HG02938 (cell line): ENCODE results near the gene CCDC122.

Source experiments
- ATAC-seq: cut with Tn5 transposase; IDR thresholded peaks from one replicate; pipeline ENCODE4 v1.9.1; 2021; ENCODE audit warnings: mild to moderate bottlenecking, moderate library complexity; ENCODE audit not compliant: unreplicated experiment

Gene CCDC122

DNA sequence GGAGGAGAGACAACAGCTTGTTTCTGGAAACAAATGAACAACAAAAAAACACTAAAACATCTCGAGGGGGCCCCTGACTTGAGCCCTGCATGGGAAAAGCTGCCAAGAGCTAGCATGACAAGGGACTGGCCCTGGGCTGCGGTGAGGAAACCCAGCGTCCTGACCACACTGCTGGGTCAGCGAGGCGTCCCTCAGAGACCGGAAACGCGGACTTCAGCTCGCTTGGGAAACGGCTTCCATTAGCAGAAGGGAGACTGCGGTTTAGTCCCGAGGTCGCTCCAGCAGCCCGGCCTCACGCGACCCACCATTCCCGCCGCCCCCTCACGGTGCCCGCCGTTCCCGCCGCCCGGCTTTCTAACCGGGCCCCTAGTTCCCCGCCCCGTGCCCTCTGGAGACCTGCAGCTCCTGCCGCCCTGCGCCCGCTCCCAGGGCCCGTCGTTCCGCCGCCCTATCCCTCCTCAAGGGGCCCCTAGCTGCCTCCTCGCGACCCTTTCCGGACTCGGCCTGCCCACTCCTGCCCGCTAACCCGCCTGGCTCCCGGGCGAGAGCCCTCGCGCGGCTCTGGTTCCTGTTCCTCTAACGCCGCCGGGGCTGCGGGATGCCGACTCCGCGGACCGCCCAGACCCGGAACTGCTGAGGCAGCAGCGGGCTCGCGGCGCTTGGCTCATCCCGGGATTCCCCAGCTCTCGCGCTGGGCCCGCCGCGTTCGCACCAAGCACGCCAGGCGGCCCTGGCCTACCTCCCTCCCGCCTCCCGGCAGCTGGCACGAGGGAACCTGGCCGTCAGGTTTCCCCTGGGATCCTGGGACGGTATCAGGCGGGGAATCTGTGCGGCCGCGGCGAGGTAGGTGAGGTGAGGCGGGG lies at the start of gene CCDC122:
TSS of gene CCDC122 (minus strand) at position 849 of the 863 bp plus-strand sequence. CDS start 10,364 bp downstream, outside the sequence.
- ATAC-seq, result peak; percentile 70

DNA sequence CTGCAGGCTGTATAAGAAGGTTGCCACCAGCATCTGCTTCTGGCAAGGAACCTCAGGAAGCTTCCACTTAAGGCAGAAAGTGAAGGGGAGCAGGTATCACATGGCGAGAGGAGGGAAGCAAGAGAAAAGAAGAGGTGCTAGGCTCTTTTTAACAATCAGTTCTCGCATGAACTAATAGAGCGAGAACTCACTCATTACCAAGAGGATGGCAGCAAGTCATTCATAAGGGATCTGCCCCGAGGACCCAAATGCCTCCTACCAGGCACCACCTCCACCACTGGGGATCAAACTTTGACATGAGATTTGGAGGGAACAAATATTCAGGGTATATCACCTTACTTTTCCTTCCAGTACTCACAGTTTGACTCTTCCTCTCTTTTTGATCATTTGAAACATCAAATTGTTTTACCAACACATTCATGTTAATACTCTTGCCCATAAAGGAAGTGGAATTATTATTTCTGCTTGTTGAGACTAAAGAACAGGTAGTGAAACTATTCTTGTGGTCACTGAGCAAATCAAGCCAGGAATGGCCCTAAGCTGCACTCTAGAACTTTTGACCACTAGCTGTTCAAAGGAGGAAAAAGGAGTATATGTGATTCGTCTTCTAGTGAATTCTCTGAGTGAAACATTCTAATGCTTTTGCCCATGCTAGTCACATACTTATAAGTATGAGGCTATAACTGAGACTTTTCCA lies 45.2 kb upstream of the CCDC122 start:
- peak; percentile 88 for ATAC-seq

DNA sequence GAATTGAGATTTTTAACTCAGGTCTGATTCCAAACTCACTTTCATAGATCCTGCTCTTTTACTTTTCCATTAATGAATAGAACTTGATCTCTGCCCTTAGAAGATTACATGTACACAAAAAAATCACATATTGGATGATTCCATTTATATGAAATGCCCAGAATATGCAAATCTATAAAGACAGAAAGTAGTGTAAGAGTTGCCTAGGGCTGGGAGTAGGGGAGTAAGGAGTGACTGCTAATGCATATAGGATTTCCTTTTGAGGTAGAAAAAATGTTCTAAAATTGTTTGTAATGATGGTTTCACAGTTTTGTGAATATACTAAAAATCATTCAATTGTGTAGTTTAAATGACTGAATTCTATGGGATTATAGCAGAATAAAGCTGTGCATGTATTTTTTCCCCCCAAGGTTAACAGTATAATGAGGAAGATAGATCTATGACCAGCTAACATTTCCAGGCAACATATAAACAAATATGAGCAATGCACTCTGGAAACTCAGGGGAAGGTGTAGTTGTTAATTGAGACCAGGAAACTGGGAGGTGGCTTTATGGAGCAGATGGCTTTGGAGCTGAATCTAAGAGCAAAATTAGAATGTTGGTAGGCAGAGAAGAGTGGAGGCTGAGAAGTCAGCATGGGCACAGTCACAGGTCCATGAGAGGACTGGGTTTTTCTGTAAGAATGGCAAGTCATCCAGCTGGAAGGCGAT lies 41.6 kb upstream of the CCDC122 start:
- no peak for ATAC-seq

- ATAC-seq, result no peak
Observed at GRCh38 chr13:43918636-43919035, 39.1 kb upstream of the CCDC122 start.

GRCh38 chr13:43916828-43917227 lies 37.3 kb upstream of the CCDC122 start:
- no peak for ATAC-seq

GRCh38 chr13:43915451-43915850 lies 35.9 kb upstream of the CCDC122 start:
- ATAC-seq, result no peak

DNA sequence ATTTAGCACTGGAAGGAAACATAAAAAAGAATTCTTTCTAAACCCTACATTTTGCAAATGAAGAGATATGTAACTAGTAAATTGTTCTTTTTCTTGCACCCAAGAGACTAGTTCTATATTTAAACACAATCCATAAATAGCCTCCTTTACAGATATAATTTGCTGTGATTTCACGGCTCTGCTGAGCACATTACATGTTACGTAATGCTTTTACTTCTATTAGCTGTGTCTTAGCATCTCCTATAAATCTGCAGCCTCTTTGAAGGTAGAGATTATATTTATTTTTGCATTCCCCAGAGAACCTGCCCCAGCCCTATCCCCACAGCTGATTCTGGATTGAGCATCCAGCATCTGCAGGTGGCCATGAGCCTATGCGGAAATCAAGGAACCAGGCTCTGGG lies 32.3 kb upstream of the CCDC122 start:
- no peak for ATAC-seq

DNA sequence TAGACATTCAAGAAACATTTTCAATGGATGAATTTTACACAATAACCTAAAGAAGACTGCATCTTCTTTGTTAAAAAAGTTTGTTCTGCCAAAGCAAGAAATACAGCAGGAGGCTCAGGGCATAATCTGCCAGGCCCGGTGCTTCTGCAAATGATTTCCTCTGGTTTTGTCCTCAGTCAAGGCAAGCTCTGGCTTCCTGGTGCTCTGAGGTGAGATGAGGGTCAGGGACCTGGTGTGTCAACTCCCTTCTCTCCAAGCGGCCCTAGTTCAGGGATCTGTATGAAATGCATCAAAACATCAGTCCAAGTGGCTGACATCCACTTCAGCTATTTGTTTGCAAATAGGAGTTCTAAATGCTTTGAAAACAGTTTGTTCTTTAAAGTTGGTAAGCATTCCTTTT lies 31.7 kb upstream of the CCDC122 start:
- ATAC-seq, result no peak

DNA sequence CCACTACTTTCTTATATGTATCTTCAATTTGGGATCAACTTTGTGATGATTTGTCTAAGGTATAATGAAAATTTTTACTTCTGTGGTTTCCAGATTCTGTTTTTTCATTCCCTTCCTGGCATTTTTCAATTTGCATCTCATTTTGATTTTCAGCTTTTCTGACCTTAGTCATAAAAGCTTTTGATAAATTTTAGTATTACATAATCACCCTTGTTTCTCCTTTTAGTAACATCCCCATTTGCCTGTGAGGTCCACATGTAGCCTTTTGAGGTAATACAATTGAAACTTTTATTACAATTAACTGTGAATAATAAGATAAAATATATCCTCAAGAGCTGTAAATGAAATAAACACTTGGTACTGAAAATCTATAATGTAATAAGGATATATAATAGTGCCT lies 31.3 kb upstream of the CCDC122 start:
- ATAC-seq, result no peak

GRCh38 chr13:43908156-43909126 lies 28.9 kb upstream of the CCDC122 start:
- ATAC-seq, result no peak

DNA sequence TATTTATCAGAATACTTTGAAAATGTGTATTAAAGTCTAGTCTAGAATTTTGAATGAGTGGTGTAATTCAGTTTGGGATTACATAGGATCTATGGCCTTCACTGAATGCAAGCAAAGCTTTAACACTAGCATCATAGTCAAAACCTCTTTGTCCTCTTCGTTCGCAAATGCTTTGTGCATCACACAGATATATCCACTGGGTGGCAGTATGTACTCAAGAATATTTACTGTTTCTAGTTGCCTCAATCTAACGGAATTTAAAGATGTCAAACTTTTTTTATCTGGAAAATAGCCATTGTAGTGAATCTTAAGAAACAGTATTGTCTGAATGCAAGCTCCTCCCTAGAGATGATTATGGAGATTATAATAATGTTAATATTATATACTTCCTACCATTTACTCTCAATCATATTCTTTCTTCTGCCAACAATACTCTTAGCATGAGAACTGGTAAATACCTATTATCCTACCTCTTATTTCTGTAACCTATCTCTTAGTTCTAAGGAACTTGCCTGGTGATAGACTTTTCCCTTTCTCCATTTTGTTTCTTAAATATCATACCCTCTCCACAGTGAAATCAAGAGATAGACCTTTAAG lies 26.0 kb upstream of the CCDC122 start:
- ATAC-seq, result peak; percentile 52

DNA sequence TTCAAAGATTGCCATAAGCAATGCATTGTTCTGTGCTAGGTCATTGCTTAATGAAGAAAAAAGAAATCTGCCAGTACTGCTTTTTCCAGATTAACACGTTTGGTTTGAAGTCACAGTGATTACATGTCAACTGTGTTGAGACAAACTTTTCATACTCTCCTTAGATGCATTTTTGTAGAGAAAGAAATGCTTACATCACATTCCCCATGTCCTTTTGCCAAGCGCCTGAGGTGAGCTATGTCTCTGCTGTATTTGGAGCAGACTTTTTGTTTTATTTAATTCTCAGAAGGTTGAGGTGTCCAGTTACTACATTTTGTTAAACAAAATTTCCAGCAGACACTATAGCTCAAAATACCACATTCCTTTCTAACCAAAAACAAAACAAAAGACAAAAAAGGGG lies 16.4 kb upstream of the CCDC122 start:
- ATAC-seq, result no peak

- no peak for ATAC-seq
Observed at GRCh38 chr13:43894438-43894837, 14.9 kb upstream of the CCDC122 start.

GRCh38 chr13:43884222-43884621 lies 4.7 kb upstream of the CCDC122 start:
- no peak for ATAC-seq

- ATAC-seq, result no peak
Observed at GRCh38 chr13:43883631-43884030, 4.1 kb upstream of the CCDC122 start.

DNA sequence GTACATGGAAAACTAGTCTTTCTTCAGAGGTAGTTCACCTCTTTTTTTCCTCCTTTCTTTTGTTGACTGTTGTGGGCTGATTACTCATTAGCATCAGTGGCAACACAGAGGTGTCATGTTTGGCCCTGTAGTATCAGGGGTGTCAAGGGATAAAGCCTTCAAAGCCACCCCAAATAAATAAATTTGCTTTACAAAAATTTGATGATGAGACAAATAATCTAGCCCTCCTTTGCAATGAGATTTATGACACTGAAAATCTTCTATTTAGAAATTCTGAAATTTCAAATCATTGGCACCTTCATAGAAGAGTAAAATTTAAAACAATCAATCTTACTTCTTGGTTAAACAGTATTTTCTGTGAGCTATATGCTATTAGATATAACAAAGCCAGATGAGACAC lies 2.0 kb upstream of the CCDC122 start:
- ATAC-seq, result no peak

- ATAC-seq, result no peak
Observed at GRCh38 chr13:43880926-43881325, 1.4 kb upstream of the CCDC122 start.

DNA sequence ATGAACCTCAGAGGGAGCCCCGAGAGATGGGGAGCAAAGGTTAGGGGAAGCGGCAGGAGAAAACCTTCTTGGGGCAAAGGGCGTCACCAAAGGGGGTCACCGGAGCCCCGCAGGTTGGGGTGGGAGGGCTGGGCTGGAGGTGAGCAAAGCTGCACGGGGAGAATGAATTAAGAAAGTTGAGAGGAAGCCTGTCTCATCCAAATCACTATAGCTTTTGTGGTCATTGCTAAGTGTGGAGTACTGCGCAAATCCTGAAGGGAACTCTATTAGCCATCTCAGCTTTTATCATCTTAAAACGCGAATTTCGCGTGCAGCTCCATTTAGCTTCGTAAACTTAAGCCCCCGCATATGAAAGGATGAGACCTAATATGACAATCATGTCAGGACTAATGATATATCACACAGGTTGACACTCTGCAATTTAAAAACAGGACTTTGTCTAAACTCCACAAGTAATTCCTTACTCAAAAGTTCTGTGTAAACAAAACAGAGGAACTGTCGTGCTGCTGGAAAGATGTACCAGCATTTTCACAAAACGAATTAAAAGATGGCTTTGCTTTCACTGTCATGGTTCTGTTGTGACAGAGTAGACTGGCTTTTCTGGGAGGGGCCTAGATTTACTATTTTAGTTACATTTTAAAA lies 795 bp upstream of the CCDC122 start:
- ATAC-seq, result no peak

GRCh38 chr13:43879755-43880181 lies 228 bp upstream of the CCDC122 start, which contains the start of gene LACC1:
TSS of gene LACC1 (plus strand) at chr13:43879904. CDS start at chr13:43880986, 1,082 bp downstream.
- peak; percentile 33 for ATAC-seq
